ENCODE measurements around the gene DNHD1. TPM values are rescaled to one million over a fixed set of nuclear protein-coding genes. Genes with fewer than 3 reads are reported as not detected.
A peak's percentile ranks its signal among the peaks of the same experiment; 100 is the strongest.

Gene DNHD1
- total and polyA plus RNA-seq, 9 of the 15 experiments (the other 6 are each of a cell fraction or from before 2014, with no cell fraction given): 0.82 to 9.7 (median 3.8) TPM

GRCh38 chr11:6611092-6611962, 114.2 kb downstream of the DNHD1 start (continued):
- TF ChIP-seq HMGXB4 (CRISPR knock-in tag; IDR thresholded peaks at IDR 0.05): 0 out of 2 replicates have a peak, but pooled peaks have one; percentile 8

GRCh38 chr11:6611963-6612212, 114.8 kb downstream of the DNHD1 start:
- Histone ChIP-seq H3K27me3 (ENCODE audit: control insufficient read depth in 2 of 2, insufficient read depth in 2 of 2, low read length in 2 of 2) (no peaks in the 10 kb centered on the region), H3K4me2 (ENCODE audit: insufficient read depth, low read length) (peak overlapping the region; percentile 99), H2AFZ (ENCODE audit: low read depth, low read length) (0 out of 2 replicates have a peak overlapping the region, but pooled peaks have one; percentile 98), H4K20me1 (replicated peaks; ENCODE audit: control insufficient read depth, insufficient read depth, low read length) (no peaks in the 10 kb centered on the region), H3K9me1 (ENCODE audit: control insufficient read depth, insufficient read depth, low read length) (no peaks in the 10 kb centered on the region), H3K36me3 (ENCODE audit: control insufficient read depth, insufficient read depth, low read length) (peaks cover 62% of the 10 kb centered on the region), H3K4me3 (peak overlapping the region; percentile 81), H3K9ac (ENCODE audit: insufficient read depth in 1 of 2, low read depth in 2 of 2, low read length in 2 of 2) (peak overlapping the region; percentile 92 to 97; a peak in 3 of 4 replicates), H3K79me2 (ENCODE audit: control insufficient read depth, insufficient read depth, low read length) (peaks cover 31% of the 10 kb centered on the region), H3K4me1 (replicated peaks in 1 of 2; ENCODE audit: control insufficient read depth in 2 of 2, insufficient read depth in 2 of 2, low read length in 2 of 2) (peaks cover 25 to 28% of the 10 kb centered on the region in 2 experiments), H3K27ac (ENCODE audit: extremely low read depth, low read depth, low read length) (peak overlapping the region; percentile 96), H3K9me3 (replicated peaks; ENCODE audit: control insufficient read depth, insufficient read depth, low read depth, low read length) (no peaks in the 10 kb centered on the region)
- DNase-seq (ENCODE audit: extremely low read depth in 1 of 4, low spot score in 3 of 4) (no peak), FAIRE-seq (no peak), ATAC-seq (no peak)
- POLR2A ChIA-PET: interaction anchor here (0.6 to 2.1 kb wide), 15 partner anchors 10 to 666 kb away, joined by 3 to 12 read pairs (median 3); partner anchors contain the start of gene MRPL17
- 2% methylated on average over 15 of the region's 36 CpGs for WGBS (ENCODE audit: insufficient coverage, low coverage, missing lambda C conversion rate)
- in situ Hi-C loops (cut with MboI) (no loop called here), intact Hi-C loops (cut with micrococcal nuclease) (loop anchor here (2.0 kb wide), 1 partner anchor 71 kb away; the partner anchor contains the start of gene MRPL17)
- CTCF ChIA-PET (ENCODE audit: low intra/inter-chr PET ratio): no interaction called here
- BruUV-seq (replicated peaks): no TSS peak
- TF ChIP-seq RBBP5 (IDR thresholded peaks at IDR 0.05; ENCODE audit: borderline replicate concordance, insufficient read depth, low read length, poor library complexity, severe bottlenecking) (peak; percentile 80), RB1 (IDR thresholded peaks at IDR 0.05; ENCODE audit: low read depth) (peak; percentile 79; the same call in 1 of the 2 replicates), UBTF (IDR thresholded peaks at IDR 0.05; ENCODE audit: borderline replicate concordance in 1 of 2, low read depth in 2 of 2, low read length in 2 of 2) (peak in 1 of 2 experiments; percentile 47; a peak in 2 of 4 replicates), ZNF592 (IDR thresholded peaks at IDR 0.05) (peak; percentile 58; the same call in 1 of the 2 replicates), HMGXB4 (CRISPR knock-in tag; IDR thresholded peaks at IDR 0.05) (0 out of 2 replicates have a peak, but pooled peaks have one; percentile 21), ZBTB7A (IDR thresholded peaks at IDR 0.05; ENCODE audit: borderline replicate concordance, control insufficient read depth, low read depth, low read length) (peak; percentile 76; the same call in 1 of the 2 replicates)
